ENCODE measurements around the gene KMT5C. TPM values are rescaled to one million over a fixed set of nuclear protein-coding genes. Genes with fewer than 3 reads are reported as not detected.

KMT5C gene
- total and polyA plus RNA-seq, 2 donors (not counting 1 experiment from before 2014, with no cell fraction given): 22.2 to 23.6 TPM

- H3K36me3 ChIP-seq (replicated peaks in 1 of 2; ENCODE audit: control extremely low read depth in 1 of 2, control insufficient read depth in 1 of 2, extremely low read depth in 1 of 2, insufficient read depth in 2 of 2, low read length in 1 of 2): no peaks in the 10 kb centered on the region
- peaks cover 0 to 18% (median 0%) of the 10 kb centered on the region in 3 donors for H3K9me3 ChIP-seq (ENCODE audit: control extremely low read depth in 1 of 3, control insufficient read depth in 2 of 3, insufficient read depth in 1 of 3, low read length in 2 of 3)
- peak within 1 kb of the TSS; percentile 79 for H3K4me2 ChIP-seq (replicated peaks; ENCODE audit: low read depth, low read length, poor library complexity, severe bottlenecking)
- H4K20me1 ChIP-seq (ENCODE audit: control insufficient read depth, insufficient read depth, low read length, poor library complexity, severe bottlenecking): no peaks in the 10 kb centered on the region
- POLR2A ChIA-PET: no interaction called here
- Mint-ChIP-seq H3K4me1 (peaks cover 23% of the 10 kb centered on the region), H3K27me3 (peaks cover 44% of the 10 kb centered on the region), H3K27ac (no peak within 1 kb of the TSS), H3K4me3 (peak within 1 kb of the TSS; percentile 82), H3K9me3 (ENCODE audit: insufficient read depth) (no peaks in the 10 kb centered on the region)
- H3K27ac ChIP-seq (ENCODE audit: low read length in 2 of 2): no peak within 1 kb of the TSS
- no peak for TF ChIP-seq EZH2 (IDR thresholded peaks at IDR 0.05; ENCODE audit: borderline replicate concordance, insufficient read depth, low read depth, low read length, poor library complexity, severe bottlenecking)
- TF ChIP-seq, protein P1, sequence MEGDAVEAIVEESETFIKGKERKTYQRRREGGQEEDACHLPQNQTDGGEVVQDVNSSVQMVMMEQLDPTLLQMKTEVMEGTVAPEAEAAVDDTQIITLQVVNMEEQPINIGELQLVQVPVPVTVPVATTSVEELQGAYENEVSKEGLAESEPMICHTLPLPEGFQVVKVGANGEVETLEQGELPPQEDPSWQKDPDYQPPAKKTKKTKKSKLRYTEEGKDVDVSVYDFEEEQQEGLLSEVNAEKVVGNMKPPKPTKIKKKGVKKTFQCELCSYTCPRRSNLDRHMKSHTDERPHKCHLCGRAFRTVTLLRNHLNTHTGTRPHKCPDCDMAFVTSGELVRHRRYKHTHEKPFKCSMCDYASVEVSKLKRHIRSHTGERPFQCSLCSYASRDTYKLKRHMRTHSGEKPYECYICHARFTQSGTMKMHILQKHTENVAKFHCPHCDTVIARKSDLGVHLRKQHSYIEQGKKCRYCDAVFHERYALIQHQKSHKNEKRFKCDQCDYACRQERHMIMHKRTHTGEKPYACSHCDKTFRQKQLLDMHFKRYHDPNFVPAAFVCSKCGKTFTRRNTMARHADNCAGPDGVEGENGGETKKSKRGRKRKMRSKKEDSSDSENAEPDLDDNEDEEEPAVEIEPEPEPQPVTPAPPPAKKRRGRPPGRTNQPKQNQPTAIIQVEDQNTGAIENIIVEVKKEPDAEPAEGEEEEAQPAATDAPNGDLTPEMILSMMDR (IDR thresholded peaks at IDR 0.05): no peak
- H3K27me3 ChIP-seq (replicated peaks in 1 of 4; ENCODE audit: control extremely low read depth in 1 of 4, control insufficient read depth in 3 of 4, insufficient read depth in 4 of 4, low read length in 3 of 4): peaks cover 0 to 60% (median 24%) of the 10 kb centered on the region in 4 experiments
- CTCF ChIA-PET: no interaction called here
- intact Hi-C loops (cut with micrococcal nuclease): loop anchor here (1.0 kb wide), 1 partner anchor 15 kb away; the partner anchor contains the start of gene KMT5C
- H2AFZ ChIP-seq (ENCODE audit: insufficient read depth, low read depth, low read length, poor library complexity, severe bottlenecking): peak within 1 kb of the TSS; percentile 73
- peaks cover 23 to 29% of the 10 kb centered on the region in 2 donors for H3K4me1 ChIP-seq (ENCODE audit: control insufficient read depth in 2 of 2, insufficient read depth in 2 of 2, low read length in 2 of 2)
- ATAC-seq (ENCODE audit: low read depth) (no peak), DNase-seq (no peak)
- H3K4me3 ChIP-seq (ENCODE audit: control extremely low read depth in 1 of 5, extremely low read depth in 1 of 5, insufficient read depth in 1 of 5, low read depth in 2 of 5, low read length in 4 of 5): peak within 1 kb of the TSS; percentile 27 to 51 (median 33)
- peak within 1 kb of the TSS; percentile 45 for H3K9ac ChIP-seq (ENCODE audit: low read length)
- WGBS (ENCODE audit: insufficient coverage): 4% methylated on average over 20 of the region's 43 CpGs
- no peaks in the 10 kb centered on the region for H3K79me2 ChIP-seq (ENCODE audit: control insufficient read depth, insufficient read depth, low read length)
Observed at GRCh38 chr19:55354698-55355212, 15.1 kb downstream of the KMT5C start, which contains the start of gene COX6B2. COX6B2 (minus strand) TSS chr19:55354719; CDS start chr19:55354521, 198 bp downstream.

DNA sequence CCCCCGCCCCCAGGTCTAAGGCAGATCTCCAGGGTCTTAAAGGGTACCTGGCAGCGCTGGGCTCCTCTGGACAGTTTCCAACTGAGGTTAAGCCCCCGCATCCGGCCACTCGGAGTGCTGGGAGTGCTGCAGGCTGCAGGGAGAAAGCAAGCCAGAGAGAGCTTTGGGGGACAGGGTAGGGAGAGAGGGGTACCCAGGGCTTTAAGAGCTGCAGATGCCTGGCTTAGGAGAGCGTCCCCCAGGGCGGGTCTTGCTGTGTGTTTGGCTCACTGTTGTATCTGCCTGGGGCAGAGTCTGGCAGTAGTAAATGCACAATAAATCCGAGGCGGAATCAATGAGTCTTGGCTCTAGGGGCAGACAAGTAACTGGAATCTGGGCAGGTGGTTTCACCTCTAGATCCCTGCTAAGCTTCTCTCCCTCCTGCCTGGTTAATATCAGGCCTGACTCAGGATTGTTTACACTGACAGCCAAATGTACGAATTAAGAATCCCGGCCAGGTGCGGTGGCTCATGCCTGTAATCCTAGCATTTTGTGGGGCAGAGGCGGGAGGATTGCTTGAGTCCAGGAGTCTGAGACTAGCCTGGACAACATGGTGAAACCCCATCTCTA, 15.6 kb downstream of the KMT5C start:
- no peaks in the 10 kb centered on the region for H3K36me3 ChIP-seq (replicated peaks in 1 of 2; ENCODE audit: control extremely low read depth in 1 of 2, control insufficient read depth in 1 of 2, extremely low read depth in 1 of 2, insufficient read depth in 2 of 2, low read length in 1 of 2)
- 36% methylated on average over 10 of the region's 13 CpGs for WGBS (ENCODE audit: insufficient coverage)
- no peaks in the 10 kb centered on the region for H3K9me3 Mint-ChIP-seq (ENCODE audit: insufficient read depth)
- H3K4me1 Mint-ChIP-seq: peaks cover 23% of the 10 kb centered on the region
- TF ChIP-seq, protein P1 (IDR thresholded peaks at IDR 0.05): no peak
- TF ChIP-seq EZH2 (IDR thresholded peaks at IDR 0.05; ENCODE audit: borderline replicate concordance, insufficient read depth, low read depth, low read length, poor library complexity, severe bottlenecking): no peak
- DNase-seq: no peak
- no peaks in the 10 kb centered on the region for H4K20me1 ChIP-seq (ENCODE audit: control insufficient read depth, insufficient read depth, low read length, poor library complexity, severe bottlenecking)
- H3K27me3 ChIP-seq (replicated peaks in 1 of 4; ENCODE audit: control extremely low read depth in 1 of 4, control insufficient read depth in 3 of 4, insufficient read depth in 4 of 4, low read length in 3 of 4): peaks cover 0 to 60% (median 24%) of the 10 kb centered on the region in 4 experiments
- H3K4me3 ChIP-seq (ENCODE audit: control extremely low read depth in 1 of 5, extremely low read depth in 1 of 5, insufficient read depth in 1 of 5, low read depth in 2 of 5, low read length in 4 of 5): no peak overlapping the region
- CTCF ChIA-PET: interaction anchor here (0.8 kb wide), 1 partner anchor 67 kb away, joined by 3 read pairs; no protein-coding TSS in a partner anchor
- no peak overlapping the region for H2AFZ ChIP-seq (ENCODE audit: insufficient read depth, low read depth, low read length, poor library complexity, severe bottlenecking)
- H3K4me2 ChIP-seq (replicated peaks; ENCODE audit: low read depth, low read length, poor library complexity, severe bottlenecking): no peak overlapping the region
- ATAC-seq (ENCODE audit: low read depth): no peak
- peak overlapping the region; percentile 49 for H3K4me3 Mint-ChIP-seq
- no peak overlapping the region for H3K27ac ChIP-seq (ENCODE audit: low read length in 2 of 2)
- POLR2A ChIA-PET: no interaction called here
- H3K4me1 ChIP-seq (ENCODE audit: control insufficient read depth in 2 of 2, insufficient read depth in 2 of 2, low read length in 2 of 2): peaks cover 23 to 29% of the 10 kb centered on the region in 2 donors
- peaks cover 0 to 18% (median 0%) of the 10 kb centered on the region in 3 donors for H3K9me3 ChIP-seq (ENCODE audit: control extremely low read depth in 1 of 3, control insufficient read depth in 2 of 3, insufficient read depth in 1 of 3, low read length in 2 of 3)
- intact Hi-C loops (cut with micrococcal nuclease): no loop called here
- H3K9ac ChIP-seq (ENCODE audit: low read length): no peak overlapping the region
- no peaks in the 10 kb centered on the region for H3K79me2 ChIP-seq (ENCODE audit: control insufficient read depth, insufficient read depth, low read length)
- H3K27me3 Mint-ChIP-seq: peaks cover 44% of the 10 kb centered on the region
- H3K27ac Mint-ChIP-seq: no peak overlapping the region

All from B cell (primary cell).